ENCODE results near the gene ELMO1. TPM values are rescaled to one million over a fixed set of nuclear protein-coding genes. Genes with fewer than 3 reads are reported as not detected.

ELMO1 gene
- total RNA-seq, 1 donor from 2014 or later = 132 TPM

DNA sequence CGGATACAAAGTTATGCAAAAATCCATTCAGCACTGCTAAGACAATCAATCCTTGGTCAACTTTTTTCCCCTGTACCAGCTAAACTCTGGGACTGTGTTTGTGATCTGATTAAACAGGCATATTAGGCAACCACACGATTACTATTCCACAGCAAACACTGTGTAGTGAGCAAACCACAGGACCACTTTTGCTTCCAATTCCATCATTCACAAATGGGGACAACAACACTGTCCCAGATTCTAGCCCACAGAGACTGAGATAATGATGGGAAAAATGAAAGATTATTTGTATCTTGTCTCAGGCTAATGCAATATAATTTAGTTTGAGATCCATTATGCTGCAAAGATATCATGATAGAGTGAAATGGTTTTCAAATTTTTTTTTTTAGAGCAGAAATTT lies 560.7 kb downstream of the ELMO1 start:
- Mint-ChIP-seq H3K4me3 (no peak overlapping the region), H3K27me3 (no peaks in the 10 kb centered on the region), H3K4me1 (no peaks in the 10 kb centered on the region), H3K36me3 (ENCODE audit: low read depth) (peaks cover 92% of the 10 kb centered on the region), H3K27ac (no peak overlapping the region), H3K9me3 (no peaks in the 10 kb centered on the region)
- ChIA-PET POLR2A (no interaction called here), CTCF (no interaction called here)
- DNase-seq (no peak), ATAC-seq (ENCODE audit: low read depth) (no peak)
- TF ChIP-seq, protein P1, sequence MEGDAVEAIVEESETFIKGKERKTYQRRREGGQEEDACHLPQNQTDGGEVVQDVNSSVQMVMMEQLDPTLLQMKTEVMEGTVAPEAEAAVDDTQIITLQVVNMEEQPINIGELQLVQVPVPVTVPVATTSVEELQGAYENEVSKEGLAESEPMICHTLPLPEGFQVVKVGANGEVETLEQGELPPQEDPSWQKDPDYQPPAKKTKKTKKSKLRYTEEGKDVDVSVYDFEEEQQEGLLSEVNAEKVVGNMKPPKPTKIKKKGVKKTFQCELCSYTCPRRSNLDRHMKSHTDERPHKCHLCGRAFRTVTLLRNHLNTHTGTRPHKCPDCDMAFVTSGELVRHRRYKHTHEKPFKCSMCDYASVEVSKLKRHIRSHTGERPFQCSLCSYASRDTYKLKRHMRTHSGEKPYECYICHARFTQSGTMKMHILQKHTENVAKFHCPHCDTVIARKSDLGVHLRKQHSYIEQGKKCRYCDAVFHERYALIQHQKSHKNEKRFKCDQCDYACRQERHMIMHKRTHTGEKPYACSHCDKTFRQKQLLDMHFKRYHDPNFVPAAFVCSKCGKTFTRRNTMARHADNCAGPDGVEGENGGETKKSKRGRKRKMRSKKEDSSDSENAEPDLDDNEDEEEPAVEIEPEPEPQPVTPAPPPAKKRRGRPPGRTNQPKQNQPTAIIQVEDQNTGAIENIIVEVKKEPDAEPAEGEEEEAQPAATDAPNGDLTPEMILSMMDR (IDR thresholded peaks at IDR 0.05) = no peak
- intact Hi-C loops (cut with micrococcal nuclease) = no loop called here

DNA sequence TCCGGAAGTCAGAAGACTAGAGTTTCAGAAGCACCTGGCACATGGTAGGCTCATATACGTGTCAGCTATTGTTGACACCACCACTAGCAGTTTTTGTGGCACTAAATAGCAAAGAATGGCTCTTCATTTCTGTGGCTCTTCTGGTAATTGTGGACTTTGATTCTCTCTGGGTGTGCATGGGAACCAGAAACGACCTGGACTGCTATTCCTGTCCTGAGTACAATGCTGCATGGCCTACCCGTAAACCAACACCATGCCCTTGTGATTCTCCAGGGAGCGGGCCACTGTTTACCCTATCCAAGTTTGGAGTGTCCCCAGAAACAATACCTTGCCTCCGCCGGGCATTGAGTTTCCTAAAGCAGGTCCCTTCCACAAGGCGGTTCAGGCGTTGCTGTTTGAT lies 561.4 kb downstream of the ELMO1 start:
- ChIA-PET CTCF (no interaction called here), POLR2A (no interaction called here)
- Mint-ChIP-seq H3K9me3 (no peaks in the 10 kb centered on the region), H3K4me1 (peaks cover 5% of the 10 kb centered on the region), H3K36me3 (ENCODE audit: low read depth) (peaks cover 91% of the 10 kb centered on the region), H3K27me3 (no peaks in the 10 kb centered on the region), H3K27ac (no peak overlapping the region), H3K4me3 (no peak overlapping the region)
- TF ChIP-seq, protein P1 (IDR thresholded peaks at IDR 0.05) = no peak
- no peak for ATAC-seq (ENCODE audit: low read depth)
- intact Hi-C loops (cut with micrococcal nuclease) = no loop called here
- DNase-seq = no peak

DNA sequence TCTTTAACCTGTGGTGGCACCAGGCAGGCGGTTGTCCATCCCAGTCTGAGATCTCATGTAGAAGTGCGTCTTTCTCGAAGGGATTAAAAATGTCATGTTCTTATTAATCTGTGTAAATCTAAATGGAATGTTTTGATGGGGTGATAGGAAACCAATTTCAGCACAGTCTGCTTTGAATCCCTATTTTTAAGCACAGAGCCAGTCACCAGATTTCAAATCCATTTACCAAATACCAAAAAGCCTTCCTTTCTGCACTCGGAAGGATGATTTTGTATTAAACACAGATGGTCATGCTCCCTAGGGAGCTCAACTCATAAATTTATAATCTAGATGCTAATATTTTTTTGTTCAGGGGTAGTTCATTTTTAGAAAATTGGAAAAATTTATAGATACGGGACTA lies 563.8 kb downstream of the ELMO1 start:
- POLR2A ChIA-PET = no interaction called here
- H3K27ac Mint-ChIP-seq = peak overlapping the region; percentile 11

DNA sequence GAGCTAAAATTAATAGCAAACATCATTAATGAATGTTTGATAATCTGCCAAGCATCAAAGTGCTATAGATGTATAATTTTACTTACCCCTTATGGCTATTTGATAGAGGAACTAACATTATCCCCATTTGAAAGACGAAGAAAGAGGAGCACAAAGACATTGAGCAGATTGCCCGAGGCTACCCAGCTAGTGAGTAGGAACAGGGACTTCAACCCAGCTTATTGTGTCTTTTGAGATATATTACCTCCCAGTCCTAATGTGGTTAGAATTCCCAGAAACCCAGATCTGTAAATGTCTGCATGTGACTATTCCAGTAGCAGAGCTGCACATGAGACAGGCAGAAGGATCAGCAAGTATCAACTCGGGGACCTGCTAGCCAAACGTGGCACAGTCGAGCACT lies 564.3 kb downstream of the ELMO1 start:
- Mint-ChIP-seq H3K9me3 (no peaks in the 10 kb centered on the region), H3K36me3 (ENCODE audit: low read depth) (peaks cover 93% of the 10 kb centered on the region), H3K4me1 (peaks cover 7% of the 10 kb centered on the region), H3K27me3 (no peaks in the 10 kb centered on the region), H3K27ac (no peak overlapping the region), H3K4me3 (no peak overlapping the region)
- DNase-seq (no peak), ATAC-seq (ENCODE audit: low read depth) (no peak)
- intact Hi-C loops (cut with micrococcal nuclease) = no loop called here
- POLR2A ChIA-PET = no interaction called here
- CTCF ChIA-PET = no interaction called here
- TF ChIP-seq, protein P1 (IDR thresholded peaks at IDR 0.05) = no peak

More for the DNA sequence above, 563.8 kb downstream of the ELMO1 start:
- H3K4me3 Mint-ChIP-seq = no peak overlapping the region
- intact Hi-C loops (cut with micrococcal nuclease) = no loop called here
- no peaks in the 10 kb centered on the region for H3K9me3 Mint-ChIP-seq
- DNase-seq = no peak
- TF ChIP-seq, protein P1 (IDR thresholded peaks at IDR 0.05) = no peak
- CTCF ChIA-PET = no interaction called here
- H3K27me3 Mint-ChIP-seq = no peaks in the 10 kb centered on the region
- H3K36me3 Mint-ChIP-seq (ENCODE audit: low read depth) = peaks cover 92% of the 10 kb centered on the region
- no peak for ATAC-seq (ENCODE audit: low read depth)
- peaks cover 7% of the 10 kb centered on the region for H3K4me1 Mint-ChIP-seq

DNA sequence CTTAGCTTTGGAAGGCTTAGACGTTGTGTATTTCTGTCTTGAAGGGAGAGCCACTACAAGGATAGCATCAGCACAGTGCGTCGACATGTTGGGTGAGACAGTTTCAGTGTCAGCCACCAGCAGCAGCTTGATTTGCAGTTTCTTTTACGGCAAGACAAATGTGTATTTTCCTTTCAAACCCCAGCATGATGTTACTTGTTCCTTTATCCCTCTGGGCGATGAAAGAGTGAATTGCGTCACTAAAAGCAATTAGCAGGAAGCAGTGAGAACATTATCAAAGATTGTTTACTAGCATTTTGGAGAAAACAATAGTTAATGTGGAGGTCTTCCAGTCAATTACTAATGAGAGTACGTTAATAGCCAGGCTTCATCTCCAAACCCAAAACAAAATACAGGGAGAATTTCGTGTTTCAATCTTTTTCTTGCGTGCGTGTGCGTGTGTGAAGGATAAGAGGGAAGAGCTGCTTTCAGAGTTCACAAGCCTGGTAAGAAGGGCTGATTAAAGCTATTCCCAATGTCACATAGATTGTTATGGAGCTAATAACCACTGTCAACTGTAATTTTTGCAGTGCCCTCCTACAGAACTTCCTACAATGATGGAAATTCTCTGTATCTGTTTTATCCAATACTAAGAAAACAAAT lies 567.3 kb downstream of the ELMO1 start:
- POLR2A ChIA-PET = no interaction called here
- peaks cover 94% of the 10 kb centered on the region for H3K36me3 Mint-ChIP-seq (ENCODE audit: low read depth)

More for the DNA sequence above, 567.3 kb downstream of the ELMO1 start:
- TF ChIP-seq, protein P1 (IDR thresholded peaks at IDR 0.05) = no peak
- Mint-ChIP-seq H3K4me3 (no peak overlapping the region), H3K27me3 (no peaks in the 10 kb centered on the region), H3K4me1 (peaks cover 7% of the 10 kb centered on the region), H3K9me3 (no peaks in the 10 kb centered on the region), H3K27ac (no peak overlapping the region)
- intact Hi-C loops (cut with micrococcal nuclease) = no loop called here
- ATAC-seq (ENCODE audit: low read depth) = no peak
- CTCF ChIA-PET = no interaction called here
- DNase-seq = no peak

All from activated B cell treated with CpG ODN at 0.5 μM for 24 hours (primary cell).